Femur (tissue), 1 donor: ENCODE measurements around the gene RABGGTA.

Experiments used
- DNase-seq: peaks from one replicate; pipeline ENCODE4 v3.0.0-alpha.2; 2017

The RABGGTA gene

DNA sequence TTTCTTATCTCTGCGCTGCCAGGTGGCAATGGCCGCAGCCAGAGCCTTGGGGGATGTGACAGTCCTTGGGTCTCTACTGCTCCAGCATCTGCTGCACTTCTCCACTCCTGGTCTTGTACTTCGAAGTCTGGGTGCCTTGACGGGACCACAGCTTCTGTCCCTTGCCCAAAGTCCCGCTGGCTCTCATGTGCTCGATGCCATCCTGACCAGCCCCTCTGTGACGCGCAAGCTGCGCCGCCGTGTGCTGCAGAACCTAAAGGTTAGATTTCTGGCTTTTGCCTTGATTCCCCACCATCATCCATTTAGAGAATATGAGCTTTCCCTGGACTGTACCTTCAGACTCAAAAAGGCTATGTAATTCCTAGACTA lies 32.6 kb upstream of the RABGGTA start:
- DNase-seq, result no peak

DNA sequence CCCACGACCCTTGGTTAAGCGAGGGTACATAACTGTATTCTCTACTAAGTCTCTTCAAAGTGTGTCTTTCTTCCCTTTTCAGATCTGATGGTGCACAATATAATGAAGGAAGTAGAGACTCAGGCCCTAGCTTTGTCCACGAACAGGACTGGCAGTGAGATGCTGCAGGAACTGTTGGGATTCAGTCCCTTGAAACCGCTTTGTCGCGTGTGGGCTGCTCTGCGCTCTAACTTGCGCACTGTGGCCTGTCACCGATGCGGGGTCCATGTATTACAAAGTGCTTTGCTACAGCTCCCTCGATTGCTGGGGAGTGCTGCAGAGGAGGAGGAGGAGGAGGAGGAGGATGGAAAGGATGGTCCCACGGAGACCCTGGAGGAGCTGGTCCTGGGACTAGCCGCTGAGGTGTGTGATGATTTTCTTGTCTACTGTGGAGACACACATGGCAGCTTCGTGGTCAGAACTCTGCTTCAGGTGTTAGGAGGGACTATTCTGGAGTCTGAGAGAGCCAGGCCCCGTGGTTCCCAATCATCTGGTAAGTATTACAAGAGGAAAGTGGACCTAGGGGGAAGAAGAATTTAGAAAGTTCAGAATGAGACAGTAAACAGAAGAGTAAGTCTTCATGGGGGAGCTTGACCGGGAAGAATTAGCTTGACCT lies 29.1 kb upstream of the RABGGTA start:
- DNase-seq, result no peak

- DNase-seq, result peak; percentile 95
Measured at GRCh38 chr14:24299255-24300191, 28.1 kb upstream of the RABGGTA start, which contains the start of the genes DHRS1 and NOP9. Gene DHRS1, minus strand, starts transcription at chr14:24299780. Its CDS starts 674 bp downstream, at chr14:24299106. Gene NOP9, plus strand, starts transcription at chr14:24299850. Its CDS starts 105 bp downstream, at chr14:24299955.

DNA sequence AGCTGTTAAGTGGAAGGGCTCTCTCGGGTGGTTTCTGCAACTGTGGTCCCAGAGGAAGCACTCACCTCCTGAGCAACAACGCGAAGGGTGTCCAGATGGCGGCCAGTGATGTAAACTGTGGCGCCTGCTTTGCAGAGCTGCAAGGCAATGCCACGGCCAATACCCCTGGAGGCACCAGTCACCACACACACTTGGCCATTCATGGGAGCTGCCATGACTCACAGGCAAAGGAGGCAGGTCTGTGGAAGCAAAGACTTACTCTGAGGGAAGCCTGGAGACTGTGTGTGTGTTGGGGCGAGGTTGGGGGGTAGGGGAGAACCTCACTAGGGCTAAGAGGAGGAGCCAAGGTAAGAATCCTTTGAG lies 27.5 kb upstream of the RABGGTA start:
- DNase-seq, result no peak

- DNase-seq, result no peak
Measured at GRCh38 chr14:24297190-24297964, 26.0 kb upstream of the RABGGTA start.

GRCh38 chr14:24296341-24297157 lies 25.2 kb upstream of the RABGGTA start:
- DNase-seq, result peak; percentile 76

GRCh38 chr14:24293525-24293924 lies 22.1 kb upstream of the RABGGTA start:
- no peak for DNase-seq

DNA sequence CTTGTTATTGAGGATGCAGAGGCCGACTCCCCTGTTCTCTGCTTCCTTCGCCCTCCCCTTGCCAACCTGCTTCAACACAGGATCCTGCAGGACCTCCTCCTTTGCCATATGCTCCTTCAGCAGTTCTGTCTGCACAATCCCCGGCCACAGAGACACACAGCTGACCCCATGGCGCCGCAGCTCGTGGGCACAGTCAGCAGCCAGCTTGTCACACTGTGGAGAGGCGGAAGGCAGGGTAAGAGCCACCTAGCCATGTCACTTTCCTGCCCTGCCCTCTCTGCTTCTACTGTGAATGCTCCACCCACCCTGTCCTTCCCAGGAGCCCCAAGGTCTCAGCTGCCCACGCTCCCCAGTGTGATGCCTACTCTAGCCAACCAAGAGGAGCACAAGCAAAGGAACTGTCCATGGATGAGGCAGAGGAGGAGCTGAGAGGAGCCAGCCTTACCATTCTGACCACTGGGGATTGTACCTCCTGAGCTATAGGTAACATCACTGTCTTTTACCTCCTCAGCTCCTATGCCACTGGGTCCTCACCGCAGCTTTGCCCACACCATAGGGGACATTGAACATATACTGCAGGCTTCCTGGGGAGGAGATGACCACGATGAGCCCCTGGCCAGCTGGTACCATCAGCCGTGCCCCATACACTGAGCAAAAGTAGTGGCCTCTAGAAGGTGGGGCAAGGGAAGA lies 20.9 kb upstream of the RABGGTA start:
- DNase-seq, result no peak

- no peak for DNase-seq
Measured at GRCh38 chr14:24291446-24292117, 20.2 kb upstream of the RABGGTA start.

- DNase-seq, result no peak
Measured at GRCh38 chr14:24290746-24291145, 19.3 kb upstream of the RABGGTA start.

GRCh38 chr14:24289649-24290280 lies 18.4 kb upstream of the RABGGTA start:
- DNase-seq, result no peak

- DNase-seq, result no peak
Measured at GRCh38 chr14:24286996-24287395, 15.6 kb upstream of the RABGGTA start.

DNA sequence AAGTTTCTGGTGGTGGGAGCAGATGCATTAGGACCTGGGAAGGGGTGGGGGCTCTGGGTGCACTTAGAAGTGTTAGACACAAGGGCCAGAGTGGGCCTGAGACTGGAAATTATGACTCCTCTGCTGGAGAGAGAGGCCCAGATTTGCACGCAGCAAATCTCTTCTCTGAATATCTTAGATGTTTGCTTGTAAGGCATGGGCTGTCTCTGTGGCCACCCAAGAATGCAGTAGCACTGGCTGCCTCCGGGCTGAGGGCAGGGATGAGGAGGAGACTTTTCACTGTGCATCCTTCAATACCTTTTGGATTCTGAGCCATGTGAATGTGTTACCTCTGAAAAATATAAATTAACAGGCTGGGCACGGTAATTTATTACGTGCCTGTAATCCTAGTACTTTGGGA lies 14.0 kb upstream of the RABGGTA start:
- no peak for DNase-seq

- DNase-seq, result no peak
Measured at GRCh38 chr14:24284501-24285035, 13.2 kb upstream of the RABGGTA start.

- no peak for DNase-seq
Measured at GRCh38 chr14:24283796-24284460, 12.5 kb upstream of the RABGGTA start.

DNA sequence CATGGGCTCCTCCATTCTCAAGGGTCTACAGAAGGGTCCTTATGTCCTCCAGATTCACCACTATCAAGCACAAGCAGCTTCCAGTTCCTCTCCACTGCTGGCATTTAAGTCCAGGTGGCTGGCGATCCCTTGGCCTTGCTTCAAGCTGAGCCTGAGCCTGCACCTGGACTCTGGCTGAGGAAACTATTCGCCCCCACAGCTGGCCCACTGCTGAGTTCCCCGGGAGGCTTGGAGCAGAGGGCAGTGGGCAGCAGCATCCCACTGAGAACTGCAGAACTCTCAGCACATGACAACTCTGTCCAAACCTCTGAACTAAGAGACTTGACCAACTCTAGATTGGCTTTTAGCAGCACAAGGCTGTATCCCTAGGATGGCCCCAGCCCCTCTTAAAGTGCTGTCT lies 11.3 kb upstream of the RABGGTA start:
- DNase-seq, result no peak

DNA sequence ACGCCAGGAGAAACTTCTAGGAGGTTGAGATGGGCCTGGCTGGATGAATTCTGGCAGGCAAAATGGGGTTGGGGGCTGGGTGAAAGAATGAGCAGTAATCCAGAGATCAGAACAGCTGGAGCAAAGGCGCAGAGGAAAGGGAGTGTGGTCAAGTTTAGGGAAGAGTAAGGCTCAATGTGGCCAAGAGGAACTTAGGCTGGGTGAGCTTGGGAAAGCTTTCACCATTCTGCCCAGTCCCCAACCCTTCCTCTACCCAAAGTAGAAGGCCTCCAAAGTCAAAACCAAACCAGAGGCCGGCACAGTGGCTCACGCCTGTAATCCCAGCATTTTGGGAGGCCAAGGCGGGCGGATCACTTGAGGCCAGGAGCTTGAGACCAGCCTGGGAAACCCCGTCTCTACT lies 10.2 kb upstream of the RABGGTA start:
- no peak for DNase-seq

DNA sequence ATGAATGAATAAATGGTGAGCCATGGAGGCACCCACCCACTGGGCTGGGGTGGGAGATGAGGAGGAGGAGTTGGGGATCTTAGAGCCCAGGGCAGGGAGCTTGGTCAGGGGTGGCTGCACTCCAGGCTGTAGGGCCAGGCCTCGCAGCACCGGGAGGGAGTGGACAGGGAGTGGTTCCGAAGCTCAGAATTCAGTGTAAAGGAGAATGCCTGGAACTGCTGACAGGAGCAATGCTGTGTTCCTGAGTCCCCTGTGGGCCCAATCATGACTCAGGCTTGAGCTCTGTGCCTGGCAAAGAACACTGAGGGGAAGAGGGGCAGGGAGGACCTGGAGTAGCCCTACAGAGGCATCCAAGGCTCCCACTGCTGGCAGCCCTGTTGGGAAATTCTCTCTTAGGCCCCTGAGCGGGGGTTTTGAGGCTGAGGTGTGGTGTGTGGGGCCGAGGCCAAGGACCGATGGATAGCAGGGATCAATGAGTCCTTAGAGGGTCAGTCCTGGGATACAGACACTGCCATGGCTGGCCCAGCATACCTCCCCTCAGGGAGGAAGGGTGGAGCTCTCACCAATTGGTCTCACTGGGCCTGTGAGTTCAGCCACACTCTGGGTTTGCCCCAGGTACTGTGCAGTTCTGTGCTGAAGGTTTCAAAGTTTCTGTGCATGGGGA lies 9.5 kb upstream of the RABGGTA start:
- DNase-seq, result no peak
